Esophagus muscularis mucosa (tissue), 4 donors: ENCODE results near the gene TMEM200B.

Source experiments
- CTCF ChIP-seq, 3 experiments: fragments of 200-600 bp in 2 of 3; fragments of 450-650 bp in 1 of 3; sonication (generic) in 2 of 3; IDR thresholded peaks; one replicate each; pipeline ENCODE4 v1.5.1; 2017 to 2019; ENCODE audit warnings: antibody characterized with exemption in 3 of 3, mild to moderate bottlenecking in 2 of 3, moderate library complexity in 1 of 3
- EP300 ChIP-seq: sonication (generic); formaldehyde crosslinking; IDR thresholded peaks from one replicate; pipeline ENCODE4 v1.6.1; 2017; ENCODE audit warnings: antibody characterized with exemption
- POLR2A ChIP-seq: fragments of 450-650 bp; IDR thresholded peaks from one replicate; pipeline ENCODE4 v1.6.1; 2017; ENCODE audit warnings: antibody characterized with exemption, moderate library complexity, mild to moderate bottlenecking, low read depth
- POLR2AphosphoS5 ChIP-seq, 2 donors: sonication (generic); formaldehyde crosslinking; IDR thresholded peaks; one replicate each; pipeline ENCODE4 v1.6.1; 2017; ENCODE audit warnings: antibody characterized with exemption in 2 of 2

GRCh38 chr1:29121936-29122681, 1.6 kb downstream of the TMEM200B start:
- TF ChIP-seq CTCF (IDR thresholded peaks at IDR 0.05) (no peak), POLR2A (no peak), POLR2AphosphoS5 (IDR thresholded peaks at IDR 0.05) (no peak), EP300 (no peak)
